ENCODE measurements around the gene USP7. TPM values are rescaled to one million over a fixed set of nuclear protein-coding genes. Genes with fewer than 3 reads are reported as not detected.

USP7 gene
- total RNA-seq, 3 donors from 2014 or later: 87.9 to 156 (median 118) TPM

DNA sequence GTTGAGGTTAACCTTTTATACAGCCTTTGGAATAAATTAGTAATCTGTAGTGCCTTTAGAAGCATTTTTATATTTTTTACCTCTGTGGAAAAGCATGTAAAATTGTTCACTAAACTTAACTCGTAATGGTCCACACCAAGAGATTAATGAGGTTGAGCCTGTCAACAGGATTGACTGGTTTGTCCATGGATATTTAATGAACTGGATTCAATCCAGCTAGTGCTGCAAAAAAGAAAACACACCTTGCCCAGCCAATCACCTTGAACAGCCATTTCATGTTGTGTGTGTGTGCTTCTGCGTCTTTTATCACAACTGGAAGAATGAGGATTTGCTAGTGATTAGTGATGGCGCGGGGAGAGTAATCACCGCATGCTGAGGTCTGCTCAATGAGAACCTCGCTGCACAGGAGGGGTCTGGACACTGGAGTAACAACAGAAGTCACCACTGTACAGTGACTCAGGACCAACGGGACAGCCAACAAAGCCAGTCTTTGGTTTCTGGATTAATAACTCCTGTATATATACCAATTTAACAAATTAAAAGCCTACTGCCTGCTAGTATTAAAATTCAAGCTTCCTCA, 47.9 kb downstream of the USP7 start:
- Histone ChIP-seq H3K27ac (no peak overlapping the region), H3K4me1 (no peaks in the 10 kb centered on the region), H3K27me3 (no peaks in the 10 kb centered on the region), H3K9me3 (no peaks in the 10 kb centered on the region), H3K4me3 (no peak overlapping the region), H3K36me3 (peaks cover 7% of the 10 kb centered on the region)
- TF ChIP-seq POLR2AphosphoS5 (IDR thresholded peaks at IDR 0.05) (no peak), CTCF (IDR thresholded peaks at IDR 0.05) (no peak), POLR2A (IDR thresholded peaks at IDR 0.05) (no peak)
- DNase-seq (ENCODE audit: low spot score in 2 of 2): no peak
- intact Hi-C loops (cut with DNase I; ENCODE audit: low total_unique reads): no loop called here

GRCh38 chr16:8914098-8914497, 49.6 kb downstream of the USP7 start:
- H3K27ac ChIP-seq: no peak overlapping the region
- no peaks in the 10 kb centered on the region for H3K36me3 ChIP-seq
- no peak overlapping the region for H3K4me3 ChIP-seq
- no peaks in the 10 kb centered on the region for H3K9me3 ChIP-seq
- H3K27me3 ChIP-seq: no peaks in the 10 kb centered on the region
- DNase-seq (ENCODE audit: low spot score in 2 of 2): no peak
- no peak for TF ChIP-seq POLR2A (IDR thresholded peaks at IDR 0.05)
- no peak for TF ChIP-seq POLR2AphosphoS5 (IDR thresholded peaks at IDR 0.05)
- TF ChIP-seq CTCF (IDR thresholded peaks at IDR 0.05): no peak
- intact Hi-C loops (cut with DNase I; ENCODE audit: low total_unique reads): no loop called here
- no peaks in the 10 kb centered on the region for H3K4me1 ChIP-seq

DNA sequence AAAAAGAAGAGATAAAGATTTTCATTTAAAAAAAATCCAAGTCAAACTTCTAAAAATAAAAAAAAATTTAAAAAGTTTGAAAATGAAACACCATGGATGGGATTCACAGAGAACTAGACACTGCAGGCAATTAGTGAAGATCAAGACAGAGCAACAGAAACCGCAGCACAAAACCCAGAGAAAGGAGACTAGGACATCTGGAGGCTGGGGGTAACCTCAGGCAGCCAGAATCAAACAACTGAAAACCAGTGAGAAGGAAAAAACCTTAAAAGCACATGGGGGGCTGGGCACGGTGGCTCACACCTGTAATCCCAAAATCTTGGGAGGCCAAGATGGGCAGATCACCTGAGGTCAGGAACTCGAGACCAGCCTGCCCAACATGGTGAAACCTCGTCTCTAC, 50.9 kb downstream of the USP7 start:
- H3K36me3 ChIP-seq: no peaks in the 10 kb centered on the region
- no peak for DNase-seq (ENCODE audit: low spot score in 2 of 2)

GRCh38 chr16:8910811-8911210, 52.9 kb downstream of the USP7 start:
- H3K9me3 ChIP-seq: no peaks in the 10 kb centered on the region
- intact Hi-C loops (cut with DNase I; ENCODE audit: low total_unique reads): no loop called here
- H3K4me3 ChIP-seq: no peak overlapping the region
- no peak for DNase-seq (ENCODE audit: low spot score in 2 of 2)
- no peak overlapping the region for H3K27ac ChIP-seq
- no peaks in the 10 kb centered on the region for H3K4me1 ChIP-seq
- TF ChIP-seq POLR2A (IDR thresholded peaks at IDR 0.05) (no peak), CTCF (IDR thresholded peaks at IDR 0.05) (no peak), POLR2AphosphoS5 (IDR thresholded peaks at IDR 0.05) (no peak)
- no peaks in the 10 kb centered on the region for H3K36me3 ChIP-seq
- no peaks in the 10 kb centered on the region for H3K27me3 ChIP-seq

More for the DNA sequence above, 50.9 kb downstream of the USP7 start:
- H3K9me3 ChIP-seq: no peaks in the 10 kb centered on the region
- intact Hi-C loops (cut with DNase I; ENCODE audit: low total_unique reads): no loop called here
- H3K27me3 ChIP-seq: no peaks in the 10 kb centered on the region
- TF ChIP-seq POLR2A (IDR thresholded peaks at IDR 0.05) (no peak), CTCF (IDR thresholded peaks at IDR 0.05) (no peak), POLR2AphosphoS5 (IDR thresholded peaks at IDR 0.05) (no peak)
- H3K27ac ChIP-seq: no peak overlapping the region
- no peaks in the 10 kb centered on the region for H3K4me1 ChIP-seq
- H3K4me3 ChIP-seq: no peak overlapping the region

GRCh38 chr16:8908810-8909468, 54.8 kb downstream of the USP7 start:
- H3K9me3 ChIP-seq: no peaks in the 10 kb centered on the region
- no peak overlapping the region for H3K4me3 ChIP-seq
- intact Hi-C loops (cut with DNase I; ENCODE audit: low total_unique reads): no loop called here
- no peak overlapping the region for H3K27ac ChIP-seq
- DNase-seq (ENCODE audit: low spot score in 2 of 2): no peak
- no peaks in the 10 kb centered on the region for H3K27me3 ChIP-seq
- H3K36me3 ChIP-seq: peaks cover 5% of the 10 kb centered on the region
- no peaks in the 10 kb centered on the region for H3K4me1 ChIP-seq
- TF ChIP-seq POLR2AphosphoS5 (IDR thresholded peaks at IDR 0.05) (no peak), POLR2A (IDR thresholded peaks at IDR 0.05) (no peak)

Data from breast epithelium (tissue), 4 donors.